Stomach smooth muscle (tissue), 2 donors: Measurements from ENCODE around the gene PID1.

Source experiments
- H3K27ac ChIP-seq: one replicate; pipeline ENCODE4 v1.7.0; 2013; ENCODE audit warnings: mild to moderate bottlenecking, low read length, inconsistent platforms
- H3K27me3 ChIP-seq, 2 donors: one replicate each; pipeline ENCODE4 v1.7.0; 2013; ENCODE audit warnings: low read length in 2 of 2; ENCODE audit not compliant: insufficient read depth in 2 of 2, control insufficient read depth in 1 of 2
- H3K36me3 ChIP-seq, 2 donors: one replicate each; pipeline ENCODE4 v1.7.0; 2013; ENCODE audit warnings: low read length in 2 of 2; ENCODE audit not compliant: control insufficient read depth in 2 of 2, insufficient read depth in 2 of 2
- H3K4me1 ChIP-seq: one replicate; pipeline ENCODE4 v1.7.0; 2013; ENCODE audit warnings: low read length; ENCODE audit not compliant: control insufficient read depth, insufficient read depth
- H3K4me3 ChIP-seq, 2 donors: one replicate each; pipeline ENCODE4 v1.7.0; 2013; ENCODE audit warnings: low read length in 2 of 2
- H3K9ac ChIP-seq, 2 donors: one replicate each; pipeline ENCODE4 v1.7.0; 2013; ENCODE audit warnings: low read length in 2 of 2, mild to moderate bottlenecking in 1 of 2
- H3K9me3 ChIP-seq, 2 donors: one replicate each; pipeline ENCODE4 v1.7.0; 2013; ENCODE audit warnings: low read length in 2 of 2; ENCODE audit not compliant: control insufficient read depth in 2 of 2
- donor health status: healthy.
- donor health status: Pancreatic carcinoma.

Gene PID1

GRCh38 chr2:229153951-229154350 is 117.1 kb downstream of the PID1 start:
- H3K36me3 ChIP-seq, result no peaks in the 10 kb centered on the region
- H3K4me3 ChIP-seq, result no peak overlapping the region
- H3K4me1 ChIP-seq, result no peaks in the 10 kb centered on the region
- H3K9ac ChIP-seq, result no peak overlapping the region
- no peaks in the 10 kb centered on the region for H3K27me3 ChIP-seq
- no peaks in the 10 kb centered on the region for H3K9me3 ChIP-seq
- no peak overlapping the region for H3K27ac ChIP-seq

GRCh38 chr2:229153267-229153666 is 117.8 kb downstream of the PID1 start:
- H3K4me3 ChIP-seq, result no peak overlapping the region
- no peak overlapping the region for H3K27ac ChIP-seq
- H3K36me3 ChIP-seq, result no peaks in the 10 kb centered on the region
- no peaks in the 10 kb centered on the region for H3K4me1 ChIP-seq
- H3K9ac ChIP-seq, result no peak overlapping the region
- H3K27me3 ChIP-seq, result no peaks in the 10 kb centered on the region
- no peaks in the 10 kb centered on the region for H3K9me3 ChIP-seq

GRCh38 chr2:229152674-229153073 is 118.4 kb downstream of the PID1 start:
- no peaks in the 10 kb centered on the region for H3K36me3 ChIP-seq
- H3K27me3 ChIP-seq, result no peaks in the 10 kb centered on the region
- no peaks in the 10 kb centered on the region for H3K4me1 ChIP-seq
- no peak overlapping the region for H3K4me3 ChIP-seq
- no peaks in the 10 kb centered on the region for H3K9me3 ChIP-seq
- H3K9ac ChIP-seq, result no peak overlapping the region
- no peak overlapping the region for H3K27ac ChIP-seq

- H3K4me3 ChIP-seq, result no peak overlapping the region
- peaks cover 0 to 3% of the 10 kb centered on the region in 2 donors for H3K36me3 ChIP-seq
- H3K4me1 ChIP-seq, result no peaks in the 10 kb centered on the region
- no peaks in the 10 kb centered on the region for H3K27me3 ChIP-seq
- H3K9ac ChIP-seq, result no peak overlapping the region
- H3K9me3 ChIP-seq, result peaks cover 0 to 5% of the 10 kb centered on the region in 2 donors
- H3K27ac ChIP-seq, result no peak overlapping the region
Measured at GRCh38 chr2:229150317-229150716, 120.8 kb downstream of the PID1 start.

GRCh38 chr2:229141424-229142025 is 129.6 kb downstream of the PID1 start:
- Histone ChIP-seq H3K4me3 (no peak overlapping the region), H3K9me3 (no peaks in the 10 kb centered on the region), H3K27ac (no peak overlapping the region), H3K36me3 (peaks cover 0 to under 1% of the 10 kb centered on the region in 2 donors), H3K27me3 (no peaks in the 10 kb centered on the region), H3K4me1 (no peaks in the 10 kb centered on the region), H3K9ac (no peak overlapping the region)

- Histone ChIP-seq H3K4me3 (no peak overlapping the region), H3K9me3 (no peaks in the 10 kb centered on the region), H3K27me3 (no peaks in the 10 kb centered on the region), H3K9ac (no peak overlapping the region), H3K36me3 (no peaks in the 10 kb centered on the region), H3K4me1 (no peaks in the 10 kb centered on the region), H3K27ac (no peak overlapping the region)
Measured at GRCh38 chr2:229137639-229138038, 133.4 kb downstream of the PID1 start.

GRCh38 chr2:229137066-229137465 is 134.0 kb downstream of the PID1 start:
- H3K4me3 ChIP-seq, result no peak overlapping the region
- H3K4me1 ChIP-seq, result no peaks in the 10 kb centered on the region
- no peaks in the 10 kb centered on the region for H3K36me3 ChIP-seq
- H3K9ac ChIP-seq, result no peak overlapping the region
- no peaks in the 10 kb centered on the region for H3K9me3 ChIP-seq
- H3K27ac ChIP-seq, result no peak overlapping the region
- H3K27me3 ChIP-seq, result no peaks in the 10 kb centered on the region

GRCh38 chr2:229133155-229133772 is 137.8 kb downstream of the PID1 start:
- H3K36me3 ChIP-seq, result no peaks in the 10 kb centered on the region
- no peaks in the 10 kb centered on the region for H3K9me3 ChIP-seq
- H3K4me1 ChIP-seq, result peaks cover 13% of the 10 kb centered on the region
- no peak overlapping the region for H3K4me3 ChIP-seq
- H3K27me3 ChIP-seq, result no peaks in the 10 kb centered on the region
- H3K9ac ChIP-seq, result no peak overlapping the region
- no peak overlapping the region for H3K27ac ChIP-seq

- no peaks in the 10 kb centered on the region for H3K36me3 ChIP-seq
- H3K9ac ChIP-seq, result no peak overlapping the region
- no peak overlapping the region for H3K4me3 ChIP-seq
- H3K27ac ChIP-seq, result no peak overlapping the region
- H3K9me3 ChIP-seq, result no peaks in the 10 kb centered on the region
- H3K4me1 ChIP-seq, result peaks cover 13% of the 10 kb centered on the region
- H3K27me3 ChIP-seq, result no peaks in the 10 kb centered on the region
Measured at GRCh38 chr2:229132236-229132635, 138.9 kb downstream of the PID1 start.

- Histone ChIP-seq H3K4me1 (peaks cover 13% of the 10 kb centered on the region), H3K9me3 (peaks cover 0 to under 1% of the 10 kb centered on the region in 2 donors), H3K36me3 (no peaks in the 10 kb centered on the region), H3K4me3 (peak overlapping the region in 1 of 2 donors; percentile 9), H3K27ac (no peak overlapping the region), H3K27me3 (no peaks in the 10 kb centered on the region), H3K9ac (peak overlapping the region in 1 of 2 donors; percentile 37)
Measured at GRCh38 chr2:229130522-229130921, 140.6 kb downstream of the PID1 start.

- H3K27ac ChIP-seq, result no peak overlapping the region
- peak overlapping the region in 1 of 2 donors; percentile 10 for H3K4me3 ChIP-seq
Measured at GRCh38 chr2:229129738-229130371, 141.2 kb downstream of the PID1 start.

More at GRCh38 chr2:229129738-229130371, 141.2 kb downstream of the PID1 start:
- Histone ChIP-seq H3K9me3 (peaks cover 0 to 2% of the 10 kb centered on the region in 2 donors), H3K4me1 (peaks cover 13% of the 10 kb centered on the region), H3K27me3 (no peaks in the 10 kb centered on the region), H3K36me3 (no peaks in the 10 kb centered on the region), H3K9ac (no peak overlapping the region)
